ENCODE results near the gene CISH.
A peak's percentile ranks its signal among the peaks of the same experiment; 100 is the strongest.

CISH gene

GRCh38 chr3:50635066-50635465, 23.5 kb upstream of the CISH start:
- no peak for DNase-seq

GRCh38 chr3:50633230-50633790, 21.7 kb upstream of the CISH start:
- no peak for DNase-seq

GRCh38 chr3:50632450-50632849, 20.9 kb upstream of the CISH start:
- DNase-seq = no peak

GRCh38 chr3:50630877-50631276, 19.3 kb upstream of the CISH start:
- peak; percentile 43 for DNase-seq

- DNase-seq = no peak
Measured at GRCh38 chr3:50630394-50630793, 18.8 kb upstream of the CISH start.

GRCh38 chr3:50628601-50629000, 17.0 kb upstream of the CISH start:
- no peak for DNase-seq

GRCh38 chr3:50627407-50628051, 16.0 kb upstream of the CISH start:
- peak; percentile 45 for DNase-seq

- DNase-seq = no peak
Measured at GRCh38 chr3:50626401-50626800, 14.8 kb upstream of the CISH start.

- DNase-seq = no peak
Measured at GRCh38 chr3:50625231-50626182, 13.9 kb upstream of the CISH start.

GRCh38 chr3:50624634-50625033, 13.1 kb upstream of the CISH start:
- no peak for DNase-seq

GRCh38 chr3:50623840-50624474, 12.4 kb upstream of the CISH start:
- no peak for DNase-seq

- no peak for DNase-seq
Measured at GRCh38 chr3:50622881-50623280, 11.3 kb upstream of the CISH start.

GRCh38 chr3:50620820-50621219, 9.2 kb upstream of the CISH start:
- DNase-seq = no peak

GRCh38 chr3:50620420-50620819, 8.8 kb upstream of the CISH start:
- no peak for DNase-seq

- no peak for DNase-seq
Measured at GRCh38 chr3:50617911-50618481, 6.4 kb upstream of the CISH start.

GRCh38 chr3:50617096-50617791, 5.7 kb upstream of the CISH start, which contains the start of gene MAPKAPK3:
Gene MAPKAPK3, plus strand, starts transcription at chr3:50617151. Its CDS starts 415 bp downstream, at chr3:50617566.
- DNase-seq = no peak

GRCh38 chr3:50616770-50617095, 5.2 kb upstream of the CISH start:
- DNase-seq = peak; percentile 88

GRCh38 chr3:50616003-50616769, 4.6 kb upstream of the CISH start:
- peak; percentile 77 for DNase-seq

- no peak for DNase-seq
Measured at GRCh38 chr3:50615190-50615589, 3.6 kb upstream of the CISH start.

GRCh38 chr3:50612970-50613846, 1.6 kb upstream of the CISH start:
- no peak for DNase-seq
